Endothelial cell (in vitro differentiated cells): ENCODE data around the gene SUV39H1. TPM values are rescaled to one million over a fixed set of nuclear protein-coding genes. Genes with fewer than 3 reads are reported as not detected.

ENCODE experiments used
- DNase-seq: peaks from one replicate; pipeline ENCODE4 v3.0.0; 2021; ENCODE audit warnings: low spot score
- H3K27ac Mint-ChIP-seq: one replicate; pipeline ENCODE4 v1.8.0; 2021; ENCODE audit warnings: mixed read lengths, inconsistent platforms; ENCODE audit not compliant: unreplicated experiment
- H3K27me3 Mint-ChIP-seq: one replicate; pipeline ENCODE4 v1.8.0; 2021; ENCODE audit warnings: mild to moderate bottlenecking, moderate library complexity, mixed read lengths, inconsistent platforms; ENCODE audit not compliant: unreplicated experiment
- H3K36me3 Mint-ChIP-seq: one replicate; pipeline ENCODE4 v1.8.0; 2021; ENCODE audit warnings: mild to moderate bottlenecking, low read depth, mixed read lengths, inconsistent platforms; ENCODE audit not compliant: unreplicated experiment
- H3K4me1 Mint-ChIP-seq: one replicate; pipeline ENCODE4 v1.8.0; 2021; ENCODE audit warnings: mild to moderate bottlenecking, mixed read lengths, inconsistent platforms; ENCODE audit not compliant: unreplicated experiment
- H3K4me3 Mint-ChIP-seq: one replicate; pipeline ENCODE4 v1.8.0; 2021; ENCODE audit warnings: mild to moderate bottlenecking, mixed read lengths, inconsistent platforms; ENCODE audit not compliant: unreplicated experiment
- H3K9me3 Mint-ChIP-seq: one replicate; pipeline ENCODE4 v1.8.0; 2021; ENCODE audit warnings: mixed read lengths, inconsistent platforms; ENCODE audit not compliant: unreplicated experiment
- CTCF ChIP-seq: fragments of 200-600 bp; sonication (generic); IDR thresholded peaks from one replicate; pipeline ENCODE4 v1.5.0; 2021; ENCODE audit warnings: antibody characterized with exemption; ENCODE audit not compliant: unreplicated experiment
- total RNA-seq: library from RNA; stranded (reverse); fragmentation: NEBNext Ultra II Directional; extraction: Animal tissue kit (Norgen Biotek cat#: 25700); gene quantifications from one replicate; pipeline ENCODE4 v1.2.1, GENCODE V29; 2021; ENCODE audit not compliant: unreplicated experiment

SUV39H1 gene
- total RNA-seq, 1 donor from 2014 or later: 6.8 TPM

DNA sequence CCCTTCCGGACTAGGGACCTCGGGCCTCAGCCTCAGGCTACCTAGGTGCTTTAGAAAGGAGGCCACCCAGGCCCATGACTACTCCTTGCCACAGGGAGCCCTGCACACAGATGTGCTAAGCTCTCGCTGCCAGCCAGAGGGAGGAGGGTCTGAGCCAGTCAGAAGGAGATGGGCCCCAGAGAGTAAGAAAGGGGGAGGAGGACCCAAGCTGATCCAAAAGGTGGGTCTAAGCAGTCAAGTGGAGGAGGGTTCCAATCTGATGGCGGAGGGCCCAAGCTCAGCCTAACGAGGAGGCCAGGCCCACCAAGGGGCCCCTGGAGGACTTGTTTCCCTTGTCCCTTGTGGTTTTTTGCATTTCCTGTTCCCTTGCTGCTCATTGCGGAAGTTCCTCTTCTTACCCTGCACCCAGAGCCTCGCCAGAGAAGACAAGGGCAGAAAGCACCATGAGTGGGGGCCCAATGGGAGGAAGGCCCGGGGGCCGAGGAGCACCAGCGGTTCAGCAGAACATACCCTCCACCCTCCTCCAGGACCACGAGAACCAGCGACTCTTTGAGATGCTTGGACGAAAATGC, 13.0 kb upstream of the SUV39H1 start, which contains the start of gene WAS:
Gene WAS, plus strand, starts transcription at position 389 of the 572 bp plus-strand sequence. Its CDS starts 55 bp downstream, at position 444.
- H3K36me3 Mint-ChIP-seq: no peaks in the 10 kb centered on the region
- H3K27ac Mint-ChIP-seq: no peak within 1 kb of the TSS
- no peaks in the 10 kb centered on the region for H3K9me3 Mint-ChIP-seq
- H3K4me3 Mint-ChIP-seq: no peak within 1 kb of the TSS
- no peak for TF ChIP-seq CTCF
- peaks cover 7% of the 10 kb centered on the region for H3K27me3 Mint-ChIP-seq
- H3K4me1 Mint-ChIP-seq: peaks cover 5% of the 10 kb centered on the region
- no peak for DNase-seq

- H3K9me3 Mint-ChIP-seq: no peaks in the 10 kb centered on the region
- no peak for DNase-seq
These were observed 12.4 kb upstream of the SUV39H1 start for GRCh38 chrX:48684134-48684533.

GRCh38 chrX:48685416-48685815, 11.1 kb upstream of the SUV39H1 start:
- H3K4me3 Mint-ChIP-seq: no peak overlapping the region
- peaks cover 7% of the 10 kb centered on the region for H3K27me3 Mint-ChIP-seq
- H3K36me3 Mint-ChIP-seq: no peaks in the 10 kb centered on the region
- no peak overlapping the region for H3K27ac Mint-ChIP-seq
- H3K9me3 Mint-ChIP-seq: no peaks in the 10 kb centered on the region
- no peak for TF ChIP-seq CTCF
- no peak for DNase-seq
- peaks cover 5% of the 10 kb centered on the region for H3K4me1 Mint-ChIP-seq

More at GRCh38 chrX:48684134-48684533, 12.4 kb upstream of the SUV39H1 start:
- H3K36me3 Mint-ChIP-seq: no peaks in the 10 kb centered on the region
- no peak for TF ChIP-seq CTCF
- H3K27me3 Mint-ChIP-seq: peaks cover 7% of the 10 kb centered on the region
- H3K4me3 Mint-ChIP-seq: no peak overlapping the region
- H3K27ac Mint-ChIP-seq: no peak overlapping the region
- H3K4me1 Mint-ChIP-seq: peaks cover 5% of the 10 kb centered on the region

- no peak overlapping the region for H3K27ac Mint-ChIP-seq
These were observed 7.9 kb upstream of the SUV39H1 start for GRCh38 chrX:48688531-48689150.

More at GRCh38 chrX:48688531-48689150, 7.9 kb upstream of the SUV39H1 start:
- Mint-ChIP-seq H3K4me3 (no peak overlapping the region), H3K4me1 (peaks cover 5% of the 10 kb centered on the region), H3K27me3 (peaks cover 4% of the 10 kb centered on the region), H3K9me3 (no peaks in the 10 kb centered on the region), H3K36me3 (no peaks in the 10 kb centered on the region)
- no peak for TF ChIP-seq CTCF
- no peak for DNase-seq
